Caco-2 (cell line): Measurements from ENCODE around the gene PEX11A. TPM values are rescaled to one million over a fixed set of nuclear protein-coding genes. Genes with fewer than 3 reads are reported as not detected.

Experiments
- BruUV-seq: library from RNA; stranded (reverse); fragments of 400-500 nt; replicated peaks from 2 replicates; lab custom pipeline; 2021; lab: Mats Ljungman, UMichigan
- CTCF ChIA-PET: fragments of 300-600 bp; sonication (Branson Sonifier 250); formaldehyde crosslinking; loops from one replicate; lab custom pipeline; 2022; ENCODE audit warnings: antibody characterized with exemption; lab: Charles Lee
- POLR2A ChIA-PET: fragments of 300-600 bp; sonication (Branson Sonifier 250); formaldehyde crosslinking; loops from one replicate; lab custom pipeline; 2022; ENCODE audit warnings: antibody characterized with exemption; lab: Charles Lee
- DNase-seq, 2 experiments: peaks; one replicate each; pipeline versions ENCODE4 v3.0.0 to v3.0.0-alpha.2; 2020 to 2022
- H3K27me3 ChIP-seq: replicated peaks from 2 replicates; pipeline ENCODE4 v1.6.0; 2011; ENCODE audit warnings: low read length; ENCODE audit not compliant: control insufficient read depth, insufficient read depth
- H3K36me3 ChIP-seq: 2 replicates; pipeline ENCODE4 v1.5.1; 2011; ENCODE audit warnings: low read length; ENCODE audit not compliant: control insufficient read depth, insufficient read depth
- H3K4me1 ChIP-seq: fragments of 250-450 bp; sonication (Bioruptor Pico); 2 replicates; pipeline ENCODE4 v1.5.1; 2020; ENCODE audit warnings: mild to moderate bottlenecking
- H3K4me3 ChIP-seq: 2 replicates; pipeline ENCODE4 v1.5.1; 2011; ENCODE audit warnings: low read depth, mild to moderate bottlenecking, control low read depth, low read length
- H3K9me3 ChIP-seq: fragments of 250-450 bp; sonication (Bioruptor Pico); 2 replicates; pipeline ENCODE4 v1.5.1; 2020; ENCODE audit warnings: mild to moderate bottlenecking, moderate library complexity
- H3K27ac Mint-ChIP-seq: one replicate; pipeline ENCODE4 v1.8.0; 2022; ENCODE audit warnings: mixed read lengths; ENCODE audit not compliant: unreplicated experiment
- H3K27me3 Mint-ChIP-seq: one replicate; pipeline ENCODE4 v1.8.0; 2022; ENCODE audit warnings: mixed read lengths; ENCODE audit not compliant: insufficient read depth, unreplicated experiment
- H3K36me3 Mint-ChIP-seq: one replicate; pipeline ENCODE4 v1.8.0; 2022; ENCODE audit warnings: mild to moderate bottlenecking, mixed read lengths; ENCODE audit not compliant: insufficient read depth, unreplicated experiment
- H3K4me1 Mint-ChIP-seq: one replicate; pipeline ENCODE4 v1.8.0; 2022; ENCODE audit warnings: low read depth, mixed read lengths; ENCODE audit not compliant: unreplicated experiment
- H3K4me3 Mint-ChIP-seq: one replicate; pipeline ENCODE4 v1.8.0; 2022; ENCODE audit warnings: mild to moderate bottlenecking, moderate library complexity, mixed read lengths; ENCODE audit not compliant: unreplicated experiment
- H3K9me3 Mint-ChIP-seq: one replicate; pipeline ENCODE4 v1.8.0; 2022; ENCODE audit warnings: mixed read lengths; ENCODE audit not compliant: unreplicated experiment
- CTCF ChIP-seq, 2 experiments: fragments of 200-600 bp in 1 of 2; IDR thresholded peaks; 1 replicate in 1 of 2; 2 replicates in 1 of 2; pipeline versions ENCODE4 v1.5.1 to v1.8.0; 2011 to 2022; ENCODE audit warnings: antibody characterized with exemption in 1 of 2, control low read depth in 1 of 2, inconsistent platforms in 1 of 2, low read depth in 1 of 2, low read length in 1 of 2, mild to moderate bottlenecking in 1 of 2, moderate library complexity in 1 of 2; ENCODE audit not compliant: insufficient read depth in 1 of 2, severe bottlenecking in 1 of 2, unreplicated experiment in 1 of 2
- intact Hi-C: fragments of 100-400 bp; cut with micrococcal nuclease; formaldehyde crosslinking; loops from one replicate; pipeline ENCODE4 v1.10.0; 2022; ENCODE audit not compliant: unreplicated experiment
- total RNA-seq: library from RNA; stranded (reverse); gene quantifications from 2 replicates; pipeline ENCODE4 v1.2.3, GENCODE V29; 2022

Gene PEX11A
- total RNA-seq, 1 experiment from 2014 or later = 3.7 TPM

- intact Hi-C loops = no loop called here
- ChIA-PET POLR2A (no interaction called here), CTCF (no interaction called here)
Observed at GRCh38 chr15:89652131-89652530, 38.4 kb downstream of the PEX11A start.

GRCh38 chr15:89649716-89650115, 40.8 kb downstream of the PEX11A start:
- POLR2A ChIA-PET = no interaction called here
- H3K9me3 Mint-ChIP-seq = no peaks in the 10 kb centered on the region
- no TSS peak for BruUV-seq
- H3K4me3 ChIP-seq = no peak overlapping the region
- no peak for TF ChIP-seq CTCF (IDR thresholded peaks at IDR 0.05; ENCODE audit: insufficient read depth in 1 of 2, low read depth in 1 of 2, low read length in 1 of 2, severe bottlenecking in 1 of 2, unreplicated experiment in 1 of 2)
- H3K27ac Mint-ChIP-seq = no peak overlapping the region
- H3K36me3 Mint-ChIP-seq = peaks cover 8% of the 10 kb centered on the region
- intact Hi-C loops = no loop called here
- H3K27me3 Mint-ChIP-seq = no peaks in the 10 kb centered on the region
- no peak for DNase-seq
- H3K27me3 ChIP-seq = no peaks in the 10 kb centered on the region
- H3K4me1 ChIP-seq = peaks cover 4% of the 10 kb centered on the region
- CTCF ChIA-PET = no interaction called here
- no peak overlapping the region for H3K4me3 Mint-ChIP-seq
- no peaks in the 10 kb centered on the region for H3K36me3 ChIP-seq
- H3K9me3 ChIP-seq = no peaks in the 10 kb centered on the region
- H3K4me1 Mint-ChIP-seq = peaks cover 6% of the 10 kb centered on the region

More at GRCh38 chr15:89652131-89652530, 38.4 kb downstream of the PEX11A start:
- no peak for DNase-seq
- Mint-ChIP-seq H3K27me3 (no peaks in the 10 kb centered on the region), H3K4me3 (no peak overlapping the region), H3K27ac (no peak overlapping the region), H3K36me3 (peaks cover 2% of the 10 kb centered on the region), H3K4me1 (peaks cover 7% of the 10 kb centered on the region), H3K9me3 (no peaks in the 10 kb centered on the region)
- Histone ChIP-seq H3K4me1 (peaks cover 4% of the 10 kb centered on the region), H3K4me3 (no peak overlapping the region), H3K36me3 (no peaks in the 10 kb centered on the region), H3K9me3 (no peaks in the 10 kb centered on the region), H3K27me3 (no peaks in the 10 kb centered on the region)
- no TSS peak for BruUV-seq
- TF ChIP-seq CTCF (IDR thresholded peaks at IDR 0.05; ENCODE audit: insufficient read depth in 1 of 2, low read depth in 1 of 2, low read length in 1 of 2, severe bottlenecking in 1 of 2, unreplicated experiment in 1 of 2) = no peak

GRCh38 chr15:89649013-89649625, 41.4 kb downstream of the PEX11A start:
- ChIA-PET POLR2A (no interaction called here), CTCF (interaction anchor here (0.6 kb wide), 1 partner anchor 238 kb away, joined by 10 read pairs; no protein-coding TSS in a partner anchor)

More at GRCh38 chr15:89649013-89649625, 41.4 kb downstream of the PEX11A start:
- no peak for DNase-seq
- Mint-ChIP-seq H3K4me1 (peaks cover under 1% of the 10 kb centered on the region), H3K9me3 (no peaks in the 10 kb centered on the region), H3K36me3 (peaks cover 8% of the 10 kb centered on the region), H3K27me3 (no peaks in the 10 kb centered on the region), H3K27ac (no peak overlapping the region), H3K4me3 (no peak overlapping the region)
- Histone ChIP-seq H3K27me3 (no peaks in the 10 kb centered on the region), H3K4me1 (no peaks in the 10 kb centered on the region), H3K36me3 (no peaks in the 10 kb centered on the region), H3K9me3 (no peaks in the 10 kb centered on the region), H3K4me3 (no peak overlapping the region)
- TF ChIP-seq CTCF (IDR thresholded peaks at IDR 0.05; ENCODE audit: insufficient read depth in 1 of 2, low read depth in 1 of 2, low read length in 1 of 2, severe bottlenecking in 1 of 2, unreplicated experiment in 1 of 2) = no peak
- no TSS peak for BruUV-seq
- intact Hi-C loops = no loop called here
